Raji (cell line): ENCODE data around the gene TUBGCP6.

Experiments
- POLR2A ChIP-seq: IDR thresholded peaks from 2 replicates; pipeline ENCODE4 v1.6.1; 2011; ENCODE audit warnings: low read depth, low read length, control low read depth; ENCODE audit not compliant: insufficient read depth

Gene TUBGCP6

DNA sequence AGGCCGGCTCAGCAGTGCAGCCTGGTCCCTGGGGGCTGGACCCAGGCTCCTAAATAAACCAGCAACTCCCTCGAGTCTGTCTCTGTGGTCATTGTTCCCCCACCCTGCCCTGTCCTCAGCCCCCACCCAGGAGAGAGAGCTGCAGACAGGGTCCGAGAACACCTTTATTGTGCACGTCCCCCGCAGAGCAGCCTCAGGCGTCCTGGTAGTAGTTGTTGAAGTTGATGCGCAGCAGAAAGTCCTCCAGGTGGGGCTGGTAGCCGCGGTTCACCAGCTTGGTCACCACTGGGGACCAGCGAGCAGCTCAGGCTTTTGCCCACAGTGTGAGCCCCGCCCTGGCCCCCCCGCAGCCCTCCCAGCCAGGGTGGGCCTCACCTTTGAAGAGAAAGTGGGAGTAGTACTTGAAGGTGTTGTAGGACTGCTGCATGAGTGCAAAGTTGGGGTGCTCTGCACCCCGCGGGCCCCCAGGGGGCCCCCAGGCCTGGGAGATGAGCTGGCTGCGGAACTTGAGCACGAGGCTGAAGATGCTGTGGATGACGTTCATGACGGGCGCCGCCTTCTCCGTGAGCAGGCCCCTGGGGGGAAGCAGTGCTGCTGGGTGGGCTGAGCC is 27.2 kb downstream of the TUBGCP6 start:
- no peak for TF ChIP-seq POLR2A

DNA sequence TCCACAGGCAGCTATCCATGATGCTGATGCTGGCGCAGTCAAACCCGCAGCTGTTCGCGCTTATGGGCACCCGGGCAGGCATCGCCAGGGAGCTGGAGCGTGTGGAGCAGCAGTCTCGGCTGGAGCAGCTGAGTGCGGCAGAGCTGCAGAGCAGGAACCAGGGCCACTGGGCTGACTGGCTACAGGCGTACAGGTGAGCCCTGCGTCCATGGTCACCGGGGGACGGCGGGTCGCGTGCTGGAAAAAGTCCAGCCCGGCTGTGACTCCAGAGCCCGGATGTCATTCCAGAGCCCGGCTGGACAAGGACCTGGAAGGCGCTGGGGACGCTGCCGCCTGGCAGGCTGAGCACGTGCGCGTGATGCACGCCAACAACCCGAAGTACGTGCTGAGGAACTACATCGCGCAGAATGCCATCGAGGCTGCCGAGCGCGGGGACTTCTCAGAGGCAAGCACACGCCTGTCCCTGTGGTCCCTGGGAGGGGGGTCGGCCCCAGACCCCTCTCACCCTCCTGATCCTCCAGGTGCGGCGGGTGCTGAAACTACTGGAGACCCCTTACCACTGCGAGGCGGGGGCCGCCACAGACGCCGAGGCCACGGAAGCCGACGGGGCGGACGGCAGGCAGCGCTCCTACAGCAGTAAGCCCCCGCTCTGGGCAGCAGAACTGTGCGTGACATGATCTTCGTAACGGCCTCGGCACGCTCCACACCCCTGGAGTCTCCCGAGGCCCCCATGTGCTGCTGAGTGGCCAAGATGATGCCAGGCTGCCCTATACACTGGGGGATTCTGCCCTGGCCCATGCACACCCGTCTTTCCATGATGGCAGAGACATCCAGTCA is 27.9 kb downstream of the TUBGCP6 start:
- no peak for TF ChIP-seq POLR2A

DNA sequence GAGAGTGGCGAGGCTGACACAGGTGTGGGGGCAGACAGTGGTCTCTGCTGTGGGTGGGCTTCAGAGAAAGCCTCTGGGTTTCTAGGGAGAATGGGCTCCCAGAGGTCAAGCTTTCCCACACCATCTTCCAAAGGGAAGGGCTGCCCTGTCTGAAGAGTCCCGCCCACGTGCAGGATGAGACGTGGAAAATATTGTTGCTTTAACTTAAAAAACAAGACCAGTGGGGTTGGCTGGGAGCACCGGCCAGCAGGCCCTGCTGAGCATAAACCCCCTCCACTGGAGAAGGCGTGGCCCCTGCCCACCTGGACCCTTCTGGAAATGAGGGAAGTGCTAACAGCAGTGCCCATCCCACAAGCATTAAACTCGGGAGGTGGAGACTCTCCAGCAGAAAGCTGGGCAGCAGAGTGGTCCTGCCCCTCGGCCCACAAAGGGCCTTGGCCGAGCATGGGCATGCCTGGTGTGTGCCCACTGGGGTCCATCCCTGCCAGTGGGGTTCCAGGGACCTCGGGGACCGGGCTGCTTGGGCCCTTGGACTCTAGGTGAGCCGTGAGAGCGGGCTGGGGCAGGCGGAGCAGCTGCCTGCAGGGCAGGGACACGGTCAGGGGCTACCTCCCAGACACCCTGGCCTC is 28.7 kb downstream of the TUBGCP6 start:
- TF ChIP-seq POLR2A: no peak

DNA sequence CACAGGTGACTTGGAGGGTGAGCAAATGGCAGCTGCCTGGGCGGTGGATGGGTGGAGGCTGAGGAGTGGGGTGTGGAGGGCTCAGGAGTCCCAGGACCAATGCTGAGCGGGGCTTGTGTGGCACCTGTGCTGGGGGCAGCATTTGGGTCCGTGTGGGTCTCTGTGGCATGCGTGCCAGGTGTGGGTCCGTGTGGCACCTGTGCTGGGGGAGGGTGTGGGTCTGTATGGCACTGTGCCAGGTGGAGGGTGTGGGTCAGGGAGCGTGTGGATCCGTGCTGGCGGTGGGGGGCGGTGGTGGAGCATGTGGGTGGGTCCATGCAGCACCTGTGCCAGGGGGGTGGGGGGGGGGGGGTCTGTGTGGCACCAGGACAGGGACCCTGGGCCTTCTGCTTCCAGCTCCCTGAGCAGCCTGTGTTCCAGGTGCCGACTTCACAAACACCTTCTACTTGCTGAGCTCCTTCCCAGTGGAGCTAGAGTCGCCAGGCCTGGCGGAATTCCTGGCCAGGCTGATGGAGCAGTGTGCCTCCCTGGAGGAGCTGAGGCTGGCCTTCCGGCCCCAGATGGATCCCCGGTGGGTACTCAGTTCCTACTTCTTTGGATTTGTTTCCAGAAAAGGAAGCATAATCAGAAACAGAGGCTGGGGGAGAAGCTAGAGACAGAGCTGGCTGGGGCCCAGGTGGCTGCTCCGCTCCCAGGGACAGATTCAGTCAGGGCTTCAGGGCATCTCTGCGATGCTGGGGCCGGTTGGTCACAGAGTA is 29.3 kb downstream of the TUBGCP6 start:
- no peak for TF ChIP-seq POLR2A

DNA sequence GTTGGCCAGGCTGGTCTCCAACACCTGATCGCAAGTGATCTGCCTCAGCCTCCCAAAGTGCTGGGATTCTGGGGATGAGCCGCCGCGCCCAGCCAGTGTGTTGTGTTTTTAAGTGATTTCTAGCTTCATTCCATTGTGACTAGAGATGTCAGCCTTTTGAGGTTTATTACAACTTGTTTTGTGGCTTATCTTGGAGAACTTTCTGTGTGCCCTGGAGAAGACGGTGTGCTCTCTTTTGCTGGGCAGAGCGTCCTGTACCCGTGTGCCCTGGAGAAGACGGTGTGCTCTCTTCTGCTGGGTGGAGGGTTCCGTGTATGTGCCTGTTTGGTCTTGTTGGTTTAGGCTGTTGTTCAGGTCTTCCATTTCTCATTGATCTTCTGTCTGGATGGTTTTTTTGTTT is 31.6 kb downstream of the TUBGCP6 start:
- no peak for TF ChIP-seq POLR2A

DNA sequence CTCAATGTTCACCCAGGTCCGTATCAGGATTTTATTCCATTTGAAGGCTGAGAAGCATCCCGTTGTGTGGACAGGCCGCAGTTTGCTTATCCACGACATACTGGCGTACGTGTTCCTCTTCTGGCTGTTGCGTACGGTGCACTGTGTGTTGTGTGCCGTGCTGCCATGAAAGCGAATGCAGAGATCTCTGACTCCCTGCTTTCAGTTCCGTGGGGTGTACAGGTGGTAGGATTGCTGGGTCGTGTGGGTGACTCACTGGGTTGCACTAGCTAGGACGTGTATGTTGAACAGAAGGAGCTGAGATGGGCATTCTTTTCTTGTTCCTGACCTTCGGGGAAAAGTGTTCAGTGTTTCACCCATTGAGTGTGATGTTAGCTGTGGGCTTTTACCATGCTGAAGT is 33.7 kb downstream of the TUBGCP6 start:
- no peak for TF ChIP-seq POLR2A

DNA sequence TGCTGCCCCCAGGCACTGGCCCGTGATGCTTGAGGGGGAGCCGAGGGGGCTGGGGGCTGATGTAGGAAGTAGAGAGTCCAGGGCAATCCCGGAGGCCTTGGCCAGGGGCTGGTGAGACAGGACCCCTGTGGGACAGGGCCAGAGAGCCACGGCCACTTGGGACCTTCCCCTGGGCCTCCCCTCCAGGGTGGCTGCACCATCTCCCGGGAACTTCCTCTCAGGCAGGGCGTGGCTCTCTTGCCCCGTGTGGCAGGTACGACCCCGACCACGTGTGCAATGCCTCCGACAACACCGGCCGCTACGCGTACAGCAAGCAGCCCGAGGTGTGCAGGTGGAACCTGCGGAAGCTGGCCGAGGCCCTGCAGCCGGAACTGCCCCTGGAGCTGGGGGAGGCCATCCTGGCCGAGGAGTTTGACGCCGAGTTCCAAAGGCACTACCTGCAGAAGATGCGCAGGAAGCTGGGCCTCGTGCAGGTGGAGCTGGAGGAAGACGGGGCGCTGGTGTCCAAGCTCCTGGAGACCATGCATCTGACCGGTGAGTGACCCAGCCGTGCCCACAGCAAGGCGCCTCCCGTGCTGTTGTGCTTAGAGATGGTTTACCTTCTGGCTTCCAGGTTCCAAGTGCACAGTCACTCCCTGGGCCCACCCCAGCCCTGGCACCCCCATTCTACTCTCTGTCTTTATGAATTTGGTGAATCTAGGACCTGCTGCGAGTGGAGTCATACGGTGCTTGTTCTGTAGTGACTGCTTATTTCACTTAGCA is 34.3 kb downstream of the TUBGCP6 start:
- TF ChIP-seq POLR2A: no peak

DNA sequence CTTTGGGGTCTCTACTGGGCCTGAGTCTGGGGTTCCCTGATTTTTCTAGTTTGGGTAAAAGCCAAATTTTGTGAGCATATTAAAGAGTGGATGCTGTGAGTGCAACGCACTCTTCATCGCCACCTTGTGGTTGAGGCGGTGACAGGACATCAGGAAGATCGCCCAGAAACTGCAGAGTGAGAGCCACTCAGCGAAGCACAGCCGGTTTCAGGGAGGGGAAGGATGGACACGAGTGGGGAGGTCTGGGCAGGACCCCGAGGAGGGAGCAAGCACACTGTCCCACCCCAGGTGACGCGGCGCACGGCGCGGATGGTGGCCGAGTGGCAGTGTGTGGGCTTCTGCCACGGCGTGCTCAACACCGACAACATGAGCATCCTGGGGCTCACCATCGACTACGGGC is 34.9 kb downstream of the TUBGCP6 start:
- TF ChIP-seq POLR2A: no peak

DNA sequence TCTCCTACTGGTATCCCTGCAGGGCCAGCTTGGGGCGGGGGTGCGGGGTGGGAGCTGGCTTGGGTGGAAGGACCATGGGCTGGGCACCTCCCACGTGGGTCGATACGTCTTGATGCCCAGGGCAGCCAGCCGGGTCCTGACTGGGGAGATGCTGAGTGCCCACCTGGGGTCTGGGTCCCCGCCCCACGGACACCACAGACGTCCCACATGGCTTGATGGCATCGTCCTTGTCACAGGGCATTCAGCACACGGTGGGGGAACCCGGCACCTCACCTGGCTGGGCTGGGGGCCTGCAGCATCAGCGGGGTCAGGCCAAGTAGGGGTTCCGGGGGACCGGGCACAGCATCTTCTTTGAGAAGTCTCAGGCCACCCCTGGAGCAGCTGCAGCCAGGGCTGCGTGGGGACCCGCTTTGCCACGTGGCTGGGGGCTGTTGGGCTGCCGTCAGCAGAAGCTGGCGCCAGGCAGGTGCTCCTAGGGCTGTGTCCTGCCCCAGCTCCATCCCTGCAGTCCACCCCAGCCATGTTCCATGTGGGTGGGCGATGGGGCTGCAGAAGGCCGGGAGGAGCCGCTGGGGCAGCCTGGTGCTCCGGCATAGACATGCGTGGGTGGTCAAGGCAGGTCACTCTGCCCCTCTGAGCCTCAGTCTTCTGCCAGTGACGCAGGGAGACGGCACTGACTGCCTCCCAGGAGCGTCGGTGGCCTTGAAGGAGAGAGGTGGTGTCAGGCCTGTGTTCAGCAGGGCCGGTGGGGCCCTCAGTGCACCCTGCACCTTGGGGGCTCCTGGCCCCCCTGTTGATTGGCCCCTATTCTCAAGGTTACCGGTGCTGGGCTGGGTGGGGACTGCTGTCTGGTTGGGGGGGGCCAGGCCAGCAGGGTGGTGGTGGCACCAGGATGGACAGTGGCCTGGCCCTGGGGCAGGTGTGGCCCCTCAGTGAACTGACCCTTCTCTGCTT is 35.6 kb downstream of the TUBGCP6 start:
- no peak for TF ChIP-seq POLR2A

DNA sequence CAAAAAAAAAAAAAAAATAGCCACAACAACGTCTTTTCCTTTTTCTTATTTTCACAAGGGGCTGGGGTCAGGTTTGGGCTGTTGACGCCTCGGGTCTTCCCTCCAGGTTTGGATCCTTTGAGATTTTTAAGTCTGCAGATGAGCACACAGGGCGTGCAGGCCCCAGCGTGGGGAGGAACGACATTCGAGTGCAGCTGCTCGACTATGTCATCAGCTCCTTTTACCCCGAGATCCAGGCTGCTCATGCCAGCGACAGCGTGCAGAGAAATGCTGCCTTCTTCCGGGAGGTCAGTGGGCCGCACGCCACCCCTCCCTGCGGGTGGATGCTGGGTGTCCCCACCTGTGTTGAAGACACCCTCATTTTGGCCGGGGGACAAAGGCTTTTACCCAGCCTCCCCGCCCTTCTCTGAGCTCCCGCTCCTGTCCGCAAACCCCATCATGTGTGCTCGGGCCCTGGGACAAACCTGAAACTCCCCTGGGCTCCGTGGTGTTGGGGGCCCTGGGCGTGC is 36.3 kb downstream of the TUBGCP6 start:
- no peak for TF ChIP-seq POLR2A

DNA sequence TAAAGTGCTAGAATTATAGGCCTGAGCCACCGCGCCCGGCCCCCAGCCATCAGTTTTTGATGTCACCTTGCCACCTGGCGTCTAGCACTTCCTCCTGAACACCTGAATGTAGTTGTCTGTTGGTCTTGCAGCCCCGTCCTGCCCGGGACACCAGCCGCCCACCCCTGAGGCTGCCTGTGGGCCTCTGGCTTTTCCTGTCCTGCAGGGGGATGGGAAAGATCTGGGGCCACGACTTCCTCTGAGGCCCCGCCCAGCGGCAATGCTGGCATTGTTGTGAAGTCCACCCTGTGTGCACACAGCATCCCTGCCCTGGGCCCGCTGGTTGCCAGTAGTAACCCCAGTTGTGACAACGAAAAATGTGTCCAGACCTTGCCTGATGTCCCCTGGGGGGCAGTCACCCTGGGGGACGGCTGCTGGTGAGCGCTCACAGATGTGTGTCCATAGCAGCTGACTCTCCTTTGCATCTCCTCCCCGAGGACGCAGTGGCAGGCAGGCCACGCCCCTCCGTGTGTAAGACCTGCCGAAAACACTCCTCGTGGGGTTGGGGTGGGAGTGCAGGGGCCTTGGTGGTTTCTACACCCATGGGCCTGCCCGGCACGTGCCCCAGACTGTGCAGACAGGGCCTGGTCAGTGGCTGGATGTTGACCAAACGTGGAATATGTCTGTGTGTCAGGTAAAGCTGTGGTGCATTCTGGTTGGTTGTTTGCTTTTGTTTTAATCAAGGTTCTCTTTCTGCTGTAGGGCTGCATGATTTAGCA is 37.3 kb downstream of the TUBGCP6 start:
- TF ChIP-seq POLR2A: no peak

DNA sequence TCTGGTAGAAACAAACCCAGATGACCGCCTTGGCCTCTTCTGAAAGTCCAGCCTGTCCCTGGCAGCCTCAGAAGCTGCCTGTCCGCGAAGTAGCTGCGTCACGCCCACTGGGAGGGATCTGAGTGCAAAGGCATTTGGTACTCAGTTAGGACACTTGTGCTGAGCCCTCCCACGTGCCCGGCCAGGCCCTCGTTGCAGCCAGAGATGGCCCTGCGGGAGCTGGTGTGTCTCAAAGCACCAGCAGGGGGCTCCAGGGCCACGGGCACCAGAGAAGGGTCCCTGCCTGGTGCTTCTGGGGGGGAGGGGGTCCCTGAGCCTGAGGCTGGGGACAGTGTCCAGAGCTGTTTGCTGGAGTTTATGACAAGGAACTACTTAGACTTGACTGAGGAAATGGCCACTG is 38.2 kb downstream of the TUBGCP6 start:
- TF ChIP-seq POLR2A: no peak
